Loucy (cell line): ENCODE measurements around the gene RPS4Y2.

ENCODE experiments used
- CTCF ChIP-seq: fragments of 200-600 bp; sonication (generic); conservative IDR thresholded peaks from 2 replicates; pipeline ENCODE4 v1.5.1; 2014; ENCODE audit warnings: mild to moderate bottlenecking, antibody characterized with exemption, low read length
- EZH2phosphoT487 ChIP-seq: fragments of 200-600 bp; IDR thresholded peaks from 2 replicates; pipeline ENCODE4 v1.6.1; 2018; ENCODE audit warnings: antibody characterized with exemption, mild to moderate bottlenecking, moderate library complexity, borderline replicate concordance

- no peak for TF ChIP-seq EZH2phosphoT487
- no peak for TF ChIP-seq CTCF
Measured at GRCh38 chrY:20780776-20781175, 24.9 kb downstream of the RPS4Y2 start.
